GM23248 (cell line): Measurements from ENCODE around the gene PLAAT5. TPM values are rescaled to one million over a fixed set of nuclear protein-coding genes. Genes with fewer than 3 reads are reported as not detected.

Experiments
- DNase-seq: peaks from one replicate; pipeline ENCODE4 v3.0.0-alpha.2; 2015
- H2AFZ ChIP-seq: fragments of 200-600 bp; sonication (generic); 2 replicates; pipeline ENCODE4 v1.6.1; 2016; ENCODE audit warnings: antibody characterized with exemption
- H3F3A ChIP-seq: fragments of 200-600 bp; sonication (generic); 2 replicates; pipeline ENCODE4 v1.6.1; 2016; ENCODE audit warnings: mild to moderate bottlenecking, antibody characterized with exemption, mixed run types; ENCODE audit not compliant: insufficient read depth
- H3K27ac ChIP-seq: fragments of 200-600 bp; sonication (generic); 2 replicates; pipeline ENCODE4 v1.5.1; 2016; ENCODE audit warnings: mild to moderate bottlenecking
- H3K27me3 ChIP-seq: fragments of 200-600 bp; sonication (generic); replicated peaks from 2 replicates; pipeline ENCODE4 v1.6.1; 2016; ENCODE audit warnings: mild to moderate bottlenecking; ENCODE audit not compliant: insufficient read depth
- H3K36me3 ChIP-seq: fragments of 200-600 bp; sonication (generic); 2 replicates; pipeline ENCODE4 v1.6.1; 2016; ENCODE audit warnings: low read depth, mild to moderate bottlenecking
- H3K4me1 ChIP-seq: fragments of 200-600 bp; sonication (generic); 2 replicates; pipeline ENCODE4 v1.6.1; 2016; ENCODE audit warnings: mild to moderate bottlenecking; ENCODE audit not compliant: insufficient read depth
- H3K4me2 ChIP-seq: fragments of 200-600 bp; sonication (generic); one replicate; pipeline ENCODE4 v1.6.1; 2016; ENCODE audit warnings: mild to moderate bottlenecking; ENCODE audit not compliant: unreplicated experiment
- H3K4me3 ChIP-seq: fragments of 200-600 bp; sonication (generic); 2 replicates; pipeline ENCODE4 v1.5.1; 2016; ENCODE audit warnings: mild to moderate bottlenecking
- H3K79me2 ChIP-seq: fragments of 200-600 bp; sonication (generic); 2 replicates; pipeline ENCODE4 v1.6.1; 2016; ENCODE audit warnings: mild to moderate bottlenecking; ENCODE audit not compliant: insufficient read depth
- H3K9ac ChIP-seq: fragments of 200-600 bp; sonication (generic); 2 replicates; pipeline ENCODE4 v1.6.1; 2016; ENCODE audit warnings: mild to moderate bottlenecking
- H3K9me2 ChIP-seq: fragments of 200-600 bp; sonication (generic); 2 replicates; pipeline ENCODE4 v1.6.1; 2016; ENCODE audit warnings: mixed run types, mild to moderate bottlenecking, moderate library complexity; ENCODE audit not compliant: insufficient read depth
- H3K9me3 ChIP-seq: fragments of 200-600 bp; sonication (generic); one replicate; pipeline ENCODE4 v1.6.1; 2017; ENCODE audit warnings: low read depth
- H4K20me1 ChIP-seq: fragments of 200-600 bp; sonication (generic); 2 replicates; pipeline ENCODE4 v1.6.0; 2016; ENCODE audit not compliant: insufficient read depth
- EZH2 ChIP-seq: fragments of 200-600 bp; sonication (generic); IDR thresholded peaks from 2 replicates; pipeline ENCODE4 v1.6.1; 2018; ENCODE audit warnings: antibody characterized with exemption, mild to moderate bottlenecking; ENCODE audit not compliant: insufficient read depth, poor library complexity, severe bottlenecking
- EZH2phosphoT487 ChIP-seq: fragments of 200-600 bp; sonication (generic); IDR thresholded peaks from 2 replicates; pipeline ENCODE4 v1.6.1; 2018; ENCODE audit warnings: antibody characterized with exemption, moderate library complexity, mild to moderate bottlenecking, low read depth; ENCODE audit not compliant: insufficient read depth
- WGBS, 2 experiments: methylation state at CpG; one replicate each; pipeline ENCODE4 v1.1.6; 2015 to 2017; ENCODE audit warnings: low lambda C conversion rate in 2 of 2, low coverage in 1 of 2; ENCODE audit errors: missing lambda C conversion rate in 2 of 2; 5-methylcytosine and 5-hydroxymethylcytosine counted together
- in situ Hi-C: fragments of 300-500 bp; cut with MboI; formaldehyde crosslinking; loops from 2 replicates; pipeline ENCODE4 v1.15.0; 2020
- polyA plus RNA-seq: library from polyadenylated mRNA; unstranded; fragments of >200 nt; fragmentation: Nextera tagmentation; extraction: Ambion mirVana; gene quantifications from 2 replicates; pipeline ENCODE4 v1.2.1, GENCODE V29; 2016
- total RNA-seq: library from RNA; depleted of rRNA; stranded (reverse); fragments of >200 nt; shearing (Covaris generic); gene quantifications from 2 replicates; pipeline ENCODE4 v1.2.3, GENCODE V29; 2014; rRNA removed

Gene PLAAT5, protein sequence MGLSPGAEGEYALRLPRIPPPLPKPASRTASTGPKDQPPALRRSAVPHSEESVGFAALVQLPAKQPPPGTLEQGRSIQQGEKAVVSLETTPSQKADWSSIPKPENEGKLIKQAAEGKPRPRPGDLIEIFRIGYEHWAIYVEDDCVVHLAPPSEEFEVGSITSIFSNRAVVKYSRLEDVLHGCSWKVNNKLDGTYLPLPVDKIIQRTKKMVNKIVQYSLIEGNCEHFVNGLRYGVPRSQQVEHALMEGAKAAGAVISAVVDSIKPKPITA
- total RNA-seq = not detected in 2 replicates
- not detected in 2 replicates for polyA plus RNA-seq

GRCh38 chr11:63490551-63491239 lies at the start of gene PLAAT5:
Gene PLAAT5, minus strand, starts transcription at chr11:63491167. Its CDS starts 133 bp downstream, at chr11:63491034.
- peak; percentile 25 for DNase-seq
- Histone ChIP-seq H3F3A (no peaks in the 10 kb centered on the region), H3K4me2 (peak within 1 kb of the TSS; percentile 67), H4K20me1 (no peaks in the 10 kb centered on the region), H3K4me3 (peak within 1 kb of the TSS; percentile 59), H3K9me2 (no peaks in the 10 kb centered on the region), H3K9ac (no peak within 1 kb of the TSS), H3K27ac (no peak within 1 kb of the TSS), H3K4me1 (no peaks in the 10 kb centered on the region), H3K9me3 (no peaks in the 10 kb centered on the region), H3K36me3 (no peaks in the 10 kb centered on the region), H3K27me3 (peaks cover 44% of the 10 kb centered on the region), H2AFZ (peak within 1 kb of the TSS; percentile 64; the same call in 1 of the 2 replicates), H3K79me2 (no peaks in the 10 kb centered on the region)
- in situ Hi-C loops = loop anchor here (25.0 kb wide), 1 partner anchor 247 kb away; no protein-coding TSS in a partner anchor
- 4 to 5% methylated on average over 51 to 60 of the region's 60 CpGs for whole genome bisulfite sequencing, 2 experiments
- TF ChIP-seq EZH2 (no peak), EZH2phosphoT487 (no peak)

GRCh38 chr11:63537293-63538101 lies 46.5 kb upstream of the PLAAT5 start:
- H3K9me3 ChIP-seq = no peaks in the 10 kb centered on the region
- no peak for TF ChIP-seq EZH2
- 0 out of 2 replicates have a peak, but pooled peaks cover 9% of the 10 kb centered on the region for H3K4me1 ChIP-seq
- no peak overlapping the region for H3K27ac ChIP-seq
- H3K4me2 ChIP-seq = peak overlapping the region; percentile 87
- peak overlapping the region; percentile 27; the same call in 1 of the 2 replicates for H3K9ac ChIP-seq
- H2AFZ ChIP-seq = peak overlapping the region; percentile 85
- in situ Hi-C loops = no loop called here
- no peaks in the 10 kb centered on the region for H3F3A ChIP-seq
- 0 out of 2 replicates have a peak, but pooled peaks cover 7% of the 10 kb centered on the region for H3K27me3 ChIP-seq
- peak overlapping the region; percentile 64 for H3K4me3 ChIP-seq
- no peaks in the 10 kb centered on the region for H3K36me3 ChIP-seq
- no peaks in the 10 kb centered on the region for H3K9me2 ChIP-seq
- 20 to 31% methylated on average over 8 of the region's 8 CpGs for WGBS, 2 experiments
- peak; percentile 47 for DNase-seq
- H3K79me2 ChIP-seq = no peaks in the 10 kb centered on the region
- H4K20me1 ChIP-seq = no peaks in the 10 kb centered on the region

DNA sequence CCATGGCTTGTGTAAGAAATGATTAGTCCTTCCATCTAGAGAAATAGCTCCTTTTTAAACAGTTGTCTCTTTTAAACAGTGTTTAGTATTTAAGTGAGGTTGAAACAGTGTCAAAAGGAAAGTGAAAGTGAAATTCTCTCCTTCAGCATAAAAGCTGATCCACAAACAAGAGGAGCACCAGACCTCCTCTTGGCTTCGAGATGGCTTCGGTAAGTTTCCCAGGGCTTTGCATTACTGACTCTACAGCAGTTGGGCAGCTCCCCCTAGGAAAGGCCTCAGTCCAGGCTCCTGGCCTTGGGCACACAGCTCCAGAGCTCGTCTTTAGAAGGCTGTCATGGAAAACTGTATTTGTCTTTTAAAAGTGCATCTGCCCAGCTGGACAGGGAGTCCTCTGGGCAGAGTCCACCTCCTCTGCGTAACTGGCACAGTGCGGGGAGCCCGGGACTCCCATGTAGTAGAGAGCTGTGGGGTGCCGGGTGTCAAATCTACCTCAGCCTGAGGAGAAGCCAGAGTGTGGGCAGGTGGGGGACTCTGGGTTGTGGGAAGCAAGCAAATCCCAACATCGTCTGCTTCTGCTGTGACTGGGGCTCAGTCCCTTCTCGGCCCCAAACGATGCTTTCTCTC lies 45.8 kb upstream of the PLAAT5 start, which contains the start of gene PLAAT4:
Gene PLAAT4, plus strand, starts transcription at position 140 of the 624 bp plus-strand sequence. Its CDS starts 61 bp downstream, at position 201.
- Histone ChIP-seq H3K9ac (peak within 1 kb of the TSS; percentile 27), H2AFZ (peak within 1 kb of the TSS; percentile 85), H3K27me3 (0 out of 2 replicates have a peak, but pooled peaks cover 6% of the 10 kb centered on the region), H3K27ac (no peak within 1 kb of the TSS), H3K9me3 (no peaks in the 10 kb centered on the region), H3K79me2 (no peaks in the 10 kb centered on the region), H3K9me2 (no peaks in the 10 kb centered on the region), H3F3A (no peaks in the 10 kb centered on the region), H3K36me3 (no peaks in the 10 kb centered on the region), H3K4me1 (0 out of 2 replicates have a peak, but pooled peaks cover 9% of the 10 kb centered on the region), H3K4me2 (peak within 1 kb of the TSS; percentile 87), H3K4me3 (peak within 1 kb of the TSS; percentile 64), H4K20me1 (no peaks in the 10 kb centered on the region)
- TF ChIP-seq EZH2phosphoT487 = no peak
- no peak for TF ChIP-seq EZH2
- 6 to 7% methylated on average over 10 of the region's 10 CpGs for WGBS, 2 experiments
- peak; percentile 62 for DNase-seq
- in situ Hi-C loops = no loop called here
